HG03103 (cell line): ENCODE measurements around the gene C11orf97.
"Not testable (repeated sequence)": the region's sequence is repeated elsewhere in the genome, so short reads cannot be mapped to it uniquely, and the experiment has no call there.

ENCODE experiments used
- ATAC-seq: cut with Tn5 transposase; IDR thresholded peaks from one replicate; pipeline ENCODE4 v1.9.1; 2021; ENCODE audit warnings: low read depth; ENCODE audit not compliant: unreplicated experiment

Gene C11orf97, protein sequence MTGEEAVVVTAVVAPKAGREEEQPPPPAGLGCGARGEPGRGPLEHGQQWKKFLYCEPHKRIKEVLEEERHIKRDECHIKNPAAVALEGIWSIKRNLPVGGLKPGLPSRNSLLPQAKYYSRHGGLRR

GRCh38 chr11:94511932-94512781 is at the start of gene C11orf97:
C11orf97 (plus strand) TSS chr11:94512461; CDS start chr11:94512529, 68 bp downstream.
- ATAC-seq = peak; percentile 87

- ATAC-seq = peak; percentile 94
These were observed 42.8 kb upstream of the C11orf97 start for GRCh38 chr11:94469416-94469815.

DNA sequence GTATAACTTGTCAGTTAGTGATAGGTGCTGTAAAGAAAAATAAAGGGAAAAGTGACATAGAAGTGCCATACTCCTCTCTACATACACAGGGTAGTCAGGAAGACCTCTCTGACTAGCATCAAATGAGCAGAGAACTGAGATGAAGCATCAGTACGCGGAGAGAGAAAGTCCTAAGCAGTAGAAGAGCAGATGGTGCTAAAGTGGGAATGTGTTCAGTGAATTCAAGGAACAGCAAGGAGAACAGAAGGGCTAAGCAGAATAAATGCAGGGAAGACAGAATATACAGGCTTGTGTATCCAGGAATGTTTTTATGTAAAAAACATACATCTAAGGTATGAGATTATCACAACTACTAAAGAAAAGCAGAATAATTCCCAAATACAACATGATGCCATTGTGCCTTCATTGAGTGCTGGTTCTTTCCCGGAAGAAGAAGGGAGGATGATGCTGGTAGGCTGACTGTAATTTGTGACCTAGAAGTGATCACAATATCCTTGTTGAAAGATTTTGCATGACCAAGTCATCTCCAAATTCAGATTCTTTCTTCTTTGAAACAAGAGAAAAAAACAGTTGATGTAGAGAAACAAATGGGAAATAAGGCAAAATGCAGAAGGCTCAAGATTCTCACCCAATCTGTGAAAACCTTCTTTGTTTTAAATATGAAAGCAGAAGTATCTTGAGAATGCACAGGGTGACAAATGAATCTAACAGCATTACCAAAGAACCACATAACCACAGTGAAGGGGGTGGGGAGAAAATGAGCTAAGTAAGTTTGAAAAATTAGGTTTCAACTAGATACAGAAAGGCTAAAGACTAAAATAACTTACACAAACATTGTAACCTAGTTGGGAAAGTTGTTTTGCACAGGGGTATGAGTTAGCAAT is 39.1 kb upstream of the C11orf97 start:
- ATAC-seq = peak; percentile 67

DNA sequence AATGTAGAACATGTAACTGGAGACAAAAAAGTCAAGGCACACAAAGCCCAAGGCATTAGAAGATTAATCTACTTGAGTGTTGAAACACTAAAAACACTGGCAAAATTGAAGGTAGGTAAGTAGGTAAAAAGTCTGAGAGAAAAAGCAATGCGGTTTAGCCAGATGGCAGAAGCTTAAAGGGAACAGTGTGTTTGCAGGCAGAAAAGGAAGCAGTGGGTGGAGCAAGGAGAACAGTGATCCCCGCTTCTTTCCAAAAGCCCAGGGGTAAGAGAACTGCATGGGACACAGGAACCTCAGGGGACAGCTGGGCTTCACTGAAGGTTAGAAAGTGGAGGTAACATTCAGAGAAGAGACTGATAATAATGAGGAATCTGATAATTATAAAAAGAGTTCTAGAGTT is 34.6 kb upstream of the C11orf97 start:
- no peak for ATAC-seq

GRCh38 chr11:94481342-94481741 is 30.9 kb upstream of the C11orf97 start:
- ATAC-seq = no peak

DNA sequence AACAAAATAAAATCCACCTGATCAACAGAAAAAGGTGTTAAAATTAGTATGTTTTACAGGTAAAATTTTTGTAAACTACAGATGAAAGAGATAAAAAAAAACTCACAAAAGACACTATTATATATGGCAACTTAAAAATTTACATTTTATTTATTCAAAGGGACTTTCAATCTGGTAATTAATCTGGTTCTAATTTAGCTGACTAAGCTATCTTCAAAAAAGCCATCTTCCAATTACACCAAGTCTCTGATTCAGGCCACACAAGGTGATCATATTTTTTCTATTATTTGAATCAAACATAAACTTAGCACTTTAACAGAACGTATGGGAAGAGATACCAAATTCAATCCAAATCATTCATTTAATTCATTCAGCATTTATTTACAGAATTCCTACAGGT is 26.2 kb upstream of the C11orf97 start:
- no peak for ATAC-seq

DNA sequence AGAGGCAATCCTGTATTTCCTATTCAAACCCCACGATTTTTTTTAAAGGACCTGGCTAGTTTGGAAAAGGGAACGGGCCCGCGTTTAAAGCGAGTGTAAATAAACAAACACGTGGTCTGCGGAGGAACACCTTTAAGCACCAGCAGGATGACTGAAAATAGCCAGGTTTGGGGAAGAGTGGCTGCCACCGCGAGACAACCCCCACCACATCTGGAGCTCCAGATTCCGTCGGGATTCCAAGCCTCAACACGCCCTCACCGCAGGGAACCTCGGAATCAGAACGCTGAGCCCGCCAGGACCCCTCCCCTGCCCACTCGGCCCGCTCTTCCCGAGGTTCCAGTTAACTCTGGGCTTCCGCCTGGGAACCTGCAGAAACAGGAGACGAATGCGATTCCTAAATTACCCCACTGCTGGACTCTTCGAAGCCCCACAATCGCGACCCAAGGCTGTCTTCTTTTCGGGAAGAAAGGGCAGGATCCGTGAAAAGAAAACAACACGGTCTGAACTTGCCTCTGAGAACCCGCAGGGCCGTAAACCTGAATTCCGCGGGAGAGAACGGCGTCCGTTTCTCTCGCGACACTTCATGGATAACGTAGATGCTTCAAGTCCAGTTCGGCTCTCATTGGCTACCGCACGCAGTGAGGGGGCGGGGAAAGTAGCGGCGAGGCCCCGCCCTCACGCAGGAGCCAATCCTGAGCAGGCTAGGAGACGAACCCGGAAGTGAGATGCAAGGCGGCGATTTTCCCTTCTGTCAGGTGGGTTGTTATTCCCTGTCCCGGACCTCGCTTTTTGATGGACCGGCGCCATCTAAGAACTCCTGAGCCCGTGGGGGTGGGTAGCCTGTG is 18.8 kb upstream of the C11orf97 start, which contains the start of the genes ANKRD49 and MRE11:
ANKRD49 (plus strand) TSS at position 704 of the 845 bp plus-strand sequence. CDS start 2,710 bp downstream, outside the sequence.
MRE11 (minus strand) TSS at position 564 of the 845 bp plus-strand sequence. CDS start 1,043 bp downstream, outside the sequence.
- ATAC-seq = peak; percentile 100

DNA sequence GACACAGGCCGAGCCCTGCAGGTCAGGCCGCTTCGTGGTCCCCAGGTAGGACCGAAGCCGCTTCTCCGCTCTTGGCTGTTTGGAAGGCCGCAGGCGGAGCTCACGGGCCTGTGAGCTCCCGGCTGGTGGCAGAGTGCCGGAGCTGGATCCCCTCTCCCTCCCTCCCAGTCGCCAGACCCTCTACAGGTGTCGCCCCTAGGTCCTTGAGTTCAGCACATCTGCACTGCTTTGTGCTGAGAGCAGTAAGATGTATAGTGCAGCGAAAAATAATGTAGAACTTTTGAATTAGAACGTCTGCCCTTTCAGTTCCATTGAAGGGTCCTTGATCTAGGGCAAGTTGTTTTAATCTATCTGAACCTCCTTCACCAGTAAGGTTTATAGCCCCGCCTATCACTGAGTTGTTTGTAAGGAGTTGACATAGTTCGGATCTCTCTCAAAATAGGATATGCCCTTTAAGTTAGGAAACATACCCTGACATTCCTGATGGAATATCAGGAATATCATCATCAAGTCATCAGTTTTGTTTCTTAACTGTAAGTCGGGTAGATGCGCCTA is 18.1 kb upstream of the C11orf97 start:
- peak; percentile 48 for ATAC-seq

GRCh38 chr11:94500181-94500580 is 12.1 kb upstream of the C11orf97 start:
- no peak for ATAC-seq

DNA sequence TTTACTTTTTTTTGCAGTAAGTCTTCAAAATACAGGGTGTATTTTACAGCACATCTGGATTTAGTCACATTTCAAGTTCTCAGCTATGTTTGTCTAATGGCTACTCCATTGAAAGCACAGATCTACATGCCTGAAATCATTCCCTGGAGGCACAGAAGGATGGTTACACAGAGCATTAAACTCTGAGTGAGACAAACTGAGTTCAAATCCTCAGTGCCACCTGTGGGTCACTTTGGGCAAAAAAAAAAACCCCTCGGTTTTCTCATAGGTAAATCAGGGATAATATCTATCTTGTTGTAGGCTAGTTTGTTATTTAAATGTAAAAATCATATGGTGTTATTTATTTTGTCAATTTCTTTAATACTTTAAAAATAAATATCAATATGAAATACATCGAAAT is 10.7 kb upstream of the C11orf97 start:
- no peak for ATAC-seq

- no peak for ATAC-seq
These were observed 7.5 kb upstream of the C11orf97 start for GRCh38 chr11:94504689-94505293.

- ATAC-seq = not testable (repeated sequence)
These were observed 5.7 kb upstream of the C11orf97 start for GRCh38 chr11:94506513-94506912.

DNA sequence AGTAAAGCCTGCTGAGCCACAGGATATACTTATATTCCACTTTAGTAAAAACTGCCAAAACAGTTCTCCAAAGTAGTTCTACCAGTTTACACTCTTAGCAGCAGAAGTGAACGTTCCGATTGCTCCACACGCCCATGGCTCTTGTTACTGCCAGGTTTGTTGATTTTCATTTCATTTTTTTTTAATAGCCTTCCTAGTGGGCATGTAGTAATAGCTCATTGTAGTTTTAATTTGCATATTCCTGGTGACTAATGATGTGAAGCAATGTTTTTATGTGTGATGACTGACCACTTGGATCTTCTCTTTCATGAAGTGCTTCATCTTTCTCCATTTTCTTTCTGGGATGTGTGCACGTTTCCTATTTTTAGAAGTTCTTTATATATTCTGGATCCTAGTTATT is 4.8 kb upstream of the C11orf97 start:
- ATAC-seq = no peak

- no peak for ATAC-seq
These were observed 830 bp downstream of the C11orf97 start for GRCh38 chr11:94513091-94513490.

DNA sequence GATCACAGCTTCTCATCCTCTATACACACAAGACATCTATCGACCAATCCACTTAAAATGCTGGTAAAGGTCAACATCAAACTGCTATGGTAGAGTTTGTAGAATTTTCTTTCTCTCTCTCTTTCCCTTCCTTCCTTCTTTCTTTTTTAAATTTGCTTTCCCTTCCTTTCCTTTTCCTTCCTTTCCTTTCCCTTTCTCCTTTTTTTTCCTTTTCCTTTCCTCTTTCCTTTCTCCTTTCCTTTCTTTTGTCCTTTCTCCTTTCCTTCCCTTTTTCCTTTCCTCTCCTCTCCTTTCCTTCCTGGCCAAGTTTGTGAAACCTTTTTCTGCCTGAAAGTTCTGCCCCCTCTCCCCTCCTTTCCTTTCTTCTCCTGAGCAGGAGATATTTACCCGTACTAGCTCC is 3.1 kb downstream of the C11orf97 start:
- ATAC-seq = no peak

DNA sequence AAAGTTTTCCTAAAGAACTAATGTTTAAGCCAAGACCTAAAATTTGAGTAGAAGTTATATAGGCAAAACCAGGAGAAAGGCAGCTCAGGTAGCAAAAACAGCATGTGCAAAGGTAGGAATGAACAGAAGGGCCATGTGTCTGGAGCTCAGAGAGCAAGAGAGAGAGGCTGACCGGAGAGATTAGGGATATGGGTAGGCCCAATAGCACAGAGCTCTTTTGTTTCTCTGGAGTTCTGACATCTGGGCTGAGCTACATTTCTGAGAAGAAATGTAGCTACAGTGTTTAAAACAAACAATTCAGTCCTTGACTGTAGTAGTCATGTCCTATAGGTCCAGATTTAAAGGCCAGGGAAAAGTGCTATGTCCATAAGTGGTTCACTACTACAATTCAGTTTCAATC is 4.5 kb downstream of the C11orf97 start:
- no peak for ATAC-seq

GRCh38 chr11:94518300-94518699 is 6.0 kb downstream of the C11orf97 start:
- ATAC-seq = no peak

GRCh38 chr11:94519478-94520084 is 7.3 kb downstream of the C11orf97 start:
- no peak for ATAC-seq

DNA sequence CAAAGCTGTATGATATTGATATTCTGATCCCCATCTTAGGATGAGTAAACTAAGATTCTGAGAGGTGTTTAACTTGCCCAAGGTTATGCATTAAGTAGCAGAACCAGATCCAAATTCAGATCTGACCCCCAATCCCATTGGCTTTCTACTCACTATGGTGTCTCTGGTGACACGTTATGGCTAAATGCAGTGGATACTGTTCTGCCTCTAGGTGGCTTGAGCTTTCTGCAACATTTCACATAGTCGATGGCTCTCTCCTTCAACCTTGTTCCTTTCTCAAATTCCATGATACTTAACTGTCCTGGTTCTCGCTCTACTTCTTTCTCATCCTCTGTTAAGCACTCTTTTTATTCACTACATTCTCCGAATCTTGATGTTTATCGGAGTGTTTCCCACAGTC is 9.4 kb downstream of the C11orf97 start:
- ATAC-seq = no peak
